Esophagus muscularis mucosa (tissue), 4 donors: ENCODE data around the gene RPL7A.

Experiments used
- EP300 ChIP-seq: sonication (generic); formaldehyde crosslinking; IDR thresholded peaks from one replicate; pipeline ENCODE4 v1.6.1; 2017; ENCODE audit warnings: antibody characterized with exemption
- POLR2A ChIP-seq: fragments of 450-650 bp; IDR thresholded peaks from one replicate; pipeline ENCODE4 v1.6.1; 2017; ENCODE audit warnings: antibody characterized with exemption, moderate library complexity, mild to moderate bottlenecking, low read depth
- POLR2AphosphoS5 ChIP-seq, 2 donors: sonication (generic); formaldehyde crosslinking; IDR thresholded peaks; one replicate each; pipeline ENCODE4 v1.6.1; 2017; ENCODE audit warnings: antibody characterized with exemption in 2 of 2
- TF ChIP-seq, protein P1 (sequence below), 3 experiments: fragments of 200-600 bp in 2 of 3; fragments of 450-650 bp in 1 of 3; sonication (generic) in 2 of 3; IDR thresholded peaks; one replicate each; pipeline ENCODE4 v1.5.1; 2017 to 2019; ENCODE audit warnings: antibody characterized with exemption in 3 of 3, mild to moderate bottlenecking in 2 of 3, moderate library complexity in 1 of 3

DNA sequence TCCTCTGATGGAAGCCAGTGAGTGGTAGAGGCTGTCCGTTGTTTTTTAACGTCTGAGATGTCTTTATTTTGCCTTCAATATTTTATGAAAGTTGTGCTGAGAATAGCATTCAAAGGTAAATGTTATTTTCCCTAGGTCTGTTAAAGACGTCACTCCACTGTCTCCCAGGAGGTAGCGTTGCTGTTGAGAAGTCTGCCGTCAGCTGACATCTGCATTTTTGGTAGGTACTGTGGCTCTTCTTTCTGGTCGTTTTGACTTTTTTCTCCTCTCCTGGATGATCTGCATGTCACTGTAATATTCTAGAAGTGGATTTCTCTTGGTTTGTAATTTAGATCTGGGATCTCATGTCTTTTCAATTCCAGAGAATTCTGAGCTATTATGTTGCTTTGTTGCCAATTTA, 38.4 kb upstream of the RPL7A start:
- TF ChIP-seq, protein P1, sequence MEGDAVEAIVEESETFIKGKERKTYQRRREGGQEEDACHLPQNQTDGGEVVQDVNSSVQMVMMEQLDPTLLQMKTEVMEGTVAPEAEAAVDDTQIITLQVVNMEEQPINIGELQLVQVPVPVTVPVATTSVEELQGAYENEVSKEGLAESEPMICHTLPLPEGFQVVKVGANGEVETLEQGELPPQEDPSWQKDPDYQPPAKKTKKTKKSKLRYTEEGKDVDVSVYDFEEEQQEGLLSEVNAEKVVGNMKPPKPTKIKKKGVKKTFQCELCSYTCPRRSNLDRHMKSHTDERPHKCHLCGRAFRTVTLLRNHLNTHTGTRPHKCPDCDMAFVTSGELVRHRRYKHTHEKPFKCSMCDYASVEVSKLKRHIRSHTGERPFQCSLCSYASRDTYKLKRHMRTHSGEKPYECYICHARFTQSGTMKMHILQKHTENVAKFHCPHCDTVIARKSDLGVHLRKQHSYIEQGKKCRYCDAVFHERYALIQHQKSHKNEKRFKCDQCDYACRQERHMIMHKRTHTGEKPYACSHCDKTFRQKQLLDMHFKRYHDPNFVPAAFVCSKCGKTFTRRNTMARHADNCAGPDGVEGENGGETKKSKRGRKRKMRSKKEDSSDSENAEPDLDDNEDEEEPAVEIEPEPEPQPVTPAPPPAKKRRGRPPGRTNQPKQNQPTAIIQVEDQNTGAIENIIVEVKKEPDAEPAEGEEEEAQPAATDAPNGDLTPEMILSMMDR (IDR thresholded peaks at IDR 0.05): no peak
- no peak for TF ChIP-seq POLR2A
- no peak for TF ChIP-seq POLR2AphosphoS5 (IDR thresholded peaks at IDR 0.05)
- no peak for TF ChIP-seq EP300
